H1 (cell line): Measurements from ENCODE around the gene NLRC5. TPM values are rescaled to one million over a fixed set of nuclear protein-coding genes. Genes with fewer than 3 reads are reported as not detected.
"Not testable (repeated sequence)": the region's sequence is repeated elsewhere in the genome, so short reads cannot be mapped to it uniquely, and the experiment has no call there.

Experiments
- CTCF ChIA-PET: fragments of 300-600 bp; sonication (Branson Sonifier 250); formaldehyde crosslinking; loops from one replicate; lab custom pipeline; 2021; ENCODE audit not compliant: partially characterized antibody; lab: Charles Lee
- POLR2A ChIA-PET: fragments of 300-600 bp; sonication (Branson Sonifier 250); formaldehyde crosslinking; loops from one replicate; lab custom pipeline; 2021; ENCODE audit warnings: inconsistent platforms; ENCODE audit not compliant: partially characterized antibody; lab: Charles Lee
- DNase-seq, 2 experiments: peaks; one replicate each; pipeline versions ENCODE4 v3.0.0 to v3.0.0-alpha.2; 2010 to 2022; ENCODE audit warnings: low spot score in 2 of 2, low read depth in 1 of 2, mixed read lengths in 1 of 2
- FAIRE-seq: peaks from 2 replicates; lab custom pipeline; 2011; peaks lifted over from hg19 to GRCh38; lab: Jason Lieb, UNC
- H2AFZ ChIP-seq: 2 replicates; pipeline ENCODE4 v1.8.1; 2012; ENCODE audit warnings: low read length, inconsistent platforms
- H2AK5ac ChIP-seq: 2 replicates; pipeline ENCODE4 v1.6.1; 2013; ENCODE audit warnings: low read depth, low read length
- H2BK120ac ChIP-seq: replicated peaks from 2 replicates; pipeline ENCODE3; 2013; ENCODE audit warnings: low read depth, low read length, inconsistent platforms
- H2BK12ac ChIP-seq: 2 replicates; pipeline ENCODE4 v1.6.1; 2013; ENCODE audit warnings: low read depth, low read length
- H2BK15ac ChIP-seq: 2 replicates; pipeline ENCODE4 v1.6.1; 2013; ENCODE audit warnings: low read length
- H2BK20ac ChIP-seq: 2 replicates; pipeline ENCODE4 v1.6.1; 2013; ENCODE audit warnings: low read length
- H2BK5ac ChIP-seq: 2 replicates; pipeline ENCODE4 v1.6.1; 2013; ENCODE audit warnings: low read depth, low read length
- H3K14ac ChIP-seq: 2 replicates; pipeline ENCODE4 v1.6.1; 2013; ENCODE audit warnings: inconsistent platforms; ENCODE audit not compliant: insufficient read length
- H3K18ac ChIP-seq: 2 replicates; pipeline ENCODE4 v1.6.1; 2013; ENCODE audit warnings: low read length; ENCODE audit errors: extremely low read depth
- H3K23ac ChIP-seq: 2 replicates; pipeline ENCODE4 v1.6.1; 2013; ENCODE audit warnings: inconsistent platforms; ENCODE audit not compliant: insufficient read length
- H3K23me2 ChIP-seq: 2 replicates; pipeline ENCODE4 v1.6.1; 2013; ENCODE audit warnings: low read depth, low read length
- H3K27ac ChIP-seq: 2 replicates; pipeline ENCODE4 v1.6.1; 2011; ENCODE audit warnings: low read depth, low read length, inconsistent platforms
- H3K27me3 ChIP-seq, 4 experiments: replicated peaks in 1 of 4; 1 replicate in 1 of 4; 2 replicates in 3 of 4; pipeline versions ENCODE4 v1.6.1 to v1.8.1; 2011 to 2013; ENCODE audit warnings: low read length in 3 of 4, mild to moderate bottlenecking in 3 of 4, inconsistent platforms in 2 of 4, mixed read lengths in 2 of 4, moderate library complexity in 1 of 4; ENCODE audit not compliant: control insufficient read depth in 3 of 4, insufficient read depth in 3 of 4; ENCODE audit errors: extremely low read depth in 1 of 4
- H3K36me3 ChIP-seq, 4 experiments: 2 replicates each; pipeline versions ENCODE4 v1.6.1 to v1.8.1; 2011 to 2013; ENCODE audit warnings: mild to moderate bottlenecking in 4 of 4, low read length in 3 of 4, moderate library complexity in 2 of 4, control low read depth in 1 of 4, inconsistent platforms in 1 of 4; ENCODE audit not compliant: insufficient read depth in 4 of 4, control insufficient read depth in 2 of 4
- H3K4ac ChIP-seq: replicated peaks from 2 replicates; pipeline ENCODE3; 2013; ENCODE audit warnings: low read length, low read depth, mixed read lengths, inconsistent platforms; ENCODE audit not compliant: insufficient read length
- H3K4me1 ChIP-seq, 4 experiments: replicated peaks in 1 of 4; 1 replicate in 1 of 4; 2 replicates in 3 of 4; pipeline versions ENCODE4 v1.6.1 to v1.8.1; 2011 to 2013; ENCODE audit warnings: low read length in 3 of 4, inconsistent platforms in 2 of 4, mixed read lengths in 1 of 4; ENCODE audit not compliant: insufficient read depth in 4 of 4, control insufficient read depth in 3 of 4
- H3K4me2 ChIP-seq, 2 experiments: 2 replicates each; pipeline versions ENCODE4 v1.6.1 to v1.8.1; 2011 to 2013; ENCODE audit warnings: low read depth in 2 of 2, low read length in 2 of 2, control low read depth in 1 of 2, inconsistent platforms in 1 of 2, mild to moderate bottlenecking in 1 of 2; ENCODE audit not compliant: insufficient read depth in 1 of 2
- H3K4me3 ChIP-seq, 4 experiments: fragments of 200-600, 300-600 bp in 1 of 4; sonication (generic), shearing (Covaris generic), sonication (Bioruptor Twin) in 1 of 4; 2 replicates each; pipeline versions ENCODE4 v1.5.1 to v1.8.1; 2011 to 2016; ENCODE audit warnings: low read length in 4 of 4, low read depth in 3 of 4, control low read depth in 2 of 4, inconsistent platforms in 2 of 4, mild to moderate bottlenecking in 2 of 4, mixed read lengths in 1 of 4, moderate library complexity in 1 of 4; ENCODE audit not compliant: insufficient read depth in 2 of 4; ENCODE audit errors: extremely low read depth in 1 of 4
- H3K56ac ChIP-seq: replicated peaks from 2 replicates; pipeline ENCODE3; 2013; ENCODE audit warnings: low read depth, mild to moderate bottlenecking, mixed read lengths, low read length, inconsistent platforms; ENCODE audit not compliant: insufficient read length
- H3K79me1 ChIP-seq: 2 replicates; pipeline ENCODE4 v1.6.1; 2013; ENCODE audit warnings: low read depth, low read length, control low read depth
- H3K79me2 ChIP-seq, 2 experiments: 2 replicates each; pipeline versions ENCODE4 v1.6.1 to v1.8.1; 2012 to 2013; ENCODE audit warnings: low read length in 2 of 2, mild to moderate bottlenecking in 2 of 2, inconsistent platforms in 1 of 2; ENCODE audit not compliant: insufficient read depth in 2 of 2, control insufficient read depth in 1 of 2
- H3K9ac ChIP-seq, 4 experiments: replicated peaks in 1 of 4; 1 replicate in 1 of 4; 2 replicates in 3 of 4; pipeline versions ENCODE4 v1.6.1 to v1.8.1; 2011 to 2013; ENCODE audit warnings: low read depth in 3 of 4, low read length in 3 of 4, control low read depth in 2 of 4, mild to moderate bottlenecking in 2 of 4, moderate library complexity in 2 of 4, inconsistent platforms in 1 of 4; ENCODE audit errors: extremely low read depth in 1 of 4
- H3K9me3 ChIP-seq, 2 experiments: 2 replicates each; pipeline versions ENCODE4 v1.6.1 to v1.8.1; 2012 to 2013; ENCODE audit warnings: mild to moderate bottlenecking in 2 of 2, moderate library complexity in 2 of 2, control low read depth in 1 of 2, inconsistent platforms in 1 of 2, low read depth in 1 of 2, low read length in 1 of 2, mixed read lengths in 1 of 2; ENCODE audit not compliant: insufficient read depth in 2 of 2
- H4K20me1 ChIP-seq, 2 experiments: replicated peaks in 1 of 2; 2 replicates each; pipeline versions ENCODE3 to v1.8.1; 2011 to 2013; ENCODE audit warnings: inconsistent platforms in 2 of 2, low read length in 2 of 2, mild to moderate bottlenecking in 1 of 2; ENCODE audit not compliant: insufficient read depth in 2 of 2, control insufficient read depth in 1 of 2
- H4K5ac ChIP-seq: 2 replicates; pipeline ENCODE4 v1.6.1; 2013; ENCODE audit warnings: low read length, low read depth, mixed read lengths, inconsistent platforms; ENCODE audit not compliant: insufficient read length
- H4K8ac ChIP-seq: 2 replicates; pipeline ENCODE4 v1.8.0; 2013; ENCODE audit warnings: mild to moderate bottlenecking, moderate library complexity, low read length, inconsistent platforms; ENCODE audit not compliant: insufficient read depth; ENCODE audit errors: extremely low read depth
- H4K91ac ChIP-seq: replicated peaks from 2 replicates; pipeline ENCODE3; 2013; ENCODE audit warnings: low read length, mixed read lengths, inconsistent platforms; ENCODE audit not compliant: insufficient read length
- WGBS, 2 experiments: shearing (Covaris generic) in 1 of 2; methylation state at CpG; one replicate each; pipeline versions ENCODE4 v1.1.6 to v1.1.7; 2013 to 2015; ENCODE audit warnings: low lambda C conversion rate in 2 of 2, mixed read lengths in 2 of 2, inconsistent platforms in 1 of 2, low coverage in 1 of 2, missing lambda C conversion rate in 1 of 2; ENCODE audit not compliant: insufficient replicate concordance in 2 of 2, insufficient coverage in 1 of 2, insufficient read length in 1 of 2; ENCODE audit errors: extremely low coverage in 1 of 2, missing lambda C conversion rate in 1 of 2; 5-methylcytosine and 5-hydroxymethylcytosine counted together
- polyA plus RNA-seq, 7 experiments: library from polyadenylated mRNA; depleted of rRNA in 3 of 7; stranded (reverse) in 5 of 7; unstranded in 2 of 7; fragments of >200 nt in 5 of 7; fragments of 200-250 nt in 2 of 7; gene quantifications; 1 replicate in 5 of 7; 2 replicates in 1 of 7; 4 replicates in 1 of 7; pipeline versions ENCODE4 v1.2.1 to v1.2.3, GENCODE V29; 2011 to 2013; ENCODE audit warnings: missing spikeins in 2 of 7, mixed read lengths in 2 of 7
- total RNA-seq: library from RNA; stranded (reverse); fragmentation: NEBNext Ultra II Directional; extraction: Animal tissue kit (Norgen Biotek cat#: 25700); gene quantifications from 2 replicates; pipeline ENCODE4 v1.2.1, GENCODE V29; 2021

Gene NLRC5
- total and polyA plus RNA-seq, 2 of the 8 experiments (the other 6 are each of a cell fraction or from before 2014, with no cell fraction given) = 2.2 to 3.2 TPM

- H3K56ac ChIP-seq, H3K23ac ChIP-seq, H2AFZ ChIP-seq, H4K91ac ChIP-seq, H3K9me3 ChIP-seq, H2BK20ac ChIP-seq, H3K4me3 ChIP-seq, H3K14ac ChIP-seq, H2BK12ac ChIP-seq, H4K5ac ChIP-seq, H3K4me2 ChIP-seq, POLR2A ChIA-PET, H3K79me1 ChIP-seq, H3K4me1 ChIP-seq, H3K27me3 ChIP-seq, H3K4ac ChIP-seq, H2BK15ac ChIP-seq, DNase-seq, FAIRE-seq, H4K8ac ChIP-seq, H3K36me3 ChIP-seq, H4K20me1 ChIP-seq, H3K18ac ChIP-seq, CTCF ChIA-PET, H2BK120ac ChIP-seq, H3K27ac ChIP-seq, H3K79me2 ChIP-seq, H2AK5ac ChIP-seq, H3K9ac ChIP-seq, H2BK5ac ChIP-seq: not testable (repeated sequence)
- H3K23me2 ChIP-seq = peaks cover 16% of the 10 kb centered on the region; the same call in 1 of the 2 replicates
- WGBS, 2 experiments = 93 to 100% methylated on average over 3 to 4 of the region's 4 CpGs
Measured at GRCh38 chr16:57071081-57071732, 81.8 kb downstream of the NLRC5 start.
